Endothelial cell of umbilical vein (primary cell): ENCODE measurements around the gene CLDN6. TPM values are rescaled to one million over a fixed set of nuclear protein-coding genes. Genes with fewer than 3 reads are reported as not detected.

Source experiments
- BruUV-seq: library from RNA; stranded (reverse); fragments of 400-500 nt; replicated peaks from 2 replicates; lab custom pipeline; 2021; lab: Mats Ljungman, UMichigan
- CTCF ChIA-PET: fragments of 300-600, 350-600 bp; sonication (Branson Sonifier 250); formaldehyde crosslinking; loops from one replicate; lab custom pipeline; 2021; ENCODE audit warnings: antibody characterized with exemption, inconsistent platforms; lab: Charles Lee
- POLR2A ChIA-PET: fragments of 300-600, 350-600 bp; sonication (Branson Sonifier 250); formaldehyde crosslinking; loops from one replicate; lab custom pipeline; 2021; ENCODE audit warnings: antibody characterized with exemption, inconsistent platforms; lab: Charles Lee
- DNase-seq: peaks from one replicate; pipeline ENCODE4 v3.0.0-alpha.2; 2011; ENCODE audit warnings: low read depth, low spot score
- FAIRE-seq: peaks from 2 replicates; lab custom pipeline; 2011; peaks lifted over from hg19 to GRCh38; lab: Jason Lieb, UNC
- H2AFZ ChIP-seq: 2 replicates; pipeline ENCODE4 v1.6.0; 2012; ENCODE audit warnings: low read depth, low read length, control low read depth, inconsistent platforms
- H3K27ac ChIP-seq: 2 replicates; pipeline ENCODE4 v1.5.1; 2011; ENCODE audit warnings: low read depth, mild to moderate bottlenecking, control low read depth, low read length, moderate library complexity; ENCODE audit not compliant: insufficient read depth
- H3K27me3 ChIP-seq, 2 experiments: 2 replicates each; pipeline versions ENCODE4 v1.6.0 to v1.6.1; 2011; ENCODE audit warnings: low read length in 2 of 2, mixed read lengths in 1 of 2; ENCODE audit not compliant: control insufficient read depth in 2 of 2, insufficient read depth in 2 of 2
- H3K36me3 ChIP-seq, 2 experiments: 2 replicates in 1 of 2; 3 replicates in 1 of 2; pipeline ENCODE4 v1.5.1; 2011; ENCODE audit warnings: low read length in 2 of 2, mild to moderate bottlenecking in 1 of 2, moderate library complexity in 1 of 2; ENCODE audit not compliant: control insufficient read depth in 2 of 2, insufficient read depth in 2 of 2; ENCODE audit errors: extremely low read depth in 1 of 2
- H3K4me1 ChIP-seq: 3 replicates; pipeline ENCODE4 v1.5.1; 2011; ENCODE audit warnings: mild to moderate bottlenecking, low read length; ENCODE audit not compliant: control insufficient read depth, insufficient read depth; ENCODE audit errors: extremely low read depth
- H3K4me2 ChIP-seq: 2 replicates; pipeline ENCODE4 v1.6.1; 2011; ENCODE audit warnings: low read length, control low read depth, mixed read lengths; ENCODE audit not compliant: insufficient read depth
- H3K4me3 ChIP-seq, 3 experiments: fragments of 200-600 bp in 1 of 3; sonication (generic), shearing (Covaris generic) in 1 of 3; replicated peaks in 1 of 3; 2 replicates each; pipeline ENCODE4 v1.5.1; 2011 to 2016; ENCODE audit warnings: control low read depth in 3 of 3, low read length in 3 of 3, mild to moderate bottlenecking in 2 of 3, inconsistent platforms in 1 of 3, low read depth in 1 of 3, moderate library complexity in 1 of 3; ENCODE audit not compliant: insufficient read depth in 1 of 3
- H3K79me2 ChIP-seq: 2 replicates; pipeline ENCODE4 v1.6.0; 2012; ENCODE audit warnings: low read length, inconsistent platforms; ENCODE audit not compliant: control insufficient read depth, insufficient read depth
- H3K9ac ChIP-seq: replicated peaks from 2 replicates; pipeline ENCODE3; 2011; ENCODE audit warnings: low read length, control low read depth; ENCODE audit not compliant: insufficient read depth; ENCODE audit errors: extremely low read depth
- H3K9me1 ChIP-seq: replicated peaks from 3 replicates; pipeline ENCODE4 v1.6.0; 2011; ENCODE audit warnings: mild to moderate bottlenecking, low read length; ENCODE audit not compliant: control insufficient read depth, insufficient read depth; ENCODE audit errors: extremely low read depth
- H3K9me3 ChIP-seq: replicated peaks from 2 replicates; pipeline ENCODE4 v1.5.1; 2012; ENCODE audit warnings: low read length, inconsistent platforms; ENCODE audit not compliant: control insufficient read depth, insufficient read depth
- H4K20me1 ChIP-seq: replicated peaks from 2 replicates; pipeline ENCODE3; 2011; ENCODE audit warnings: mild to moderate bottlenecking, low read length; ENCODE audit not compliant: control insufficient read depth, insufficient read depth; ENCODE audit errors: extremely low read depth
- CTCF ChIP-seq, 2 donors: IDR thresholded peaks; 1 replicate in 1 of 2; 2 replicates in 1 of 2; pipeline ENCODE4 v1.5.1; 2011; ENCODE audit warnings: low read length in 2 of 2, mild to moderate bottlenecking in 2 of 2, moderate library complexity in 2 of 2, control low read depth in 1 of 2, inconsistent platforms in 1 of 2, low read depth in 1 of 2; ENCODE audit not compliant: insufficient read depth in 1 of 2; ENCODE audit errors: extremely low read depth in 1 of 2
- EZH2 ChIP-seq: IDR thresholded peaks from 2 replicates; pipeline ENCODE4 v1.6.1; 2012; ENCODE audit warnings: borderline replicate concordance, low read depth, mild to moderate bottlenecking, moderate library complexity, low read length, inconsistent platforms; ENCODE audit not compliant: severe bottlenecking
- FOS ChIP-seq: IDR thresholded peaks from 2 replicates; pipeline ENCODE4 v1.6.1; 2011; ENCODE audit warnings: mild to moderate bottlenecking, low read length, moderate library complexity, borderline replicate concordance; ENCODE audit not compliant: insufficient read depth
- GATA2 ChIP-seq: IDR thresholded peaks from 2 replicates; pipeline ENCODE4 v1.7.0; 2011; ENCODE audit warnings: low read depth, mild to moderate bottlenecking, moderate library complexity, mixed read lengths, low read length; ENCODE audit not compliant: insufficient read length, insufficient read depth
- JUN ChIP-seq: IDR thresholded peaks from 2 replicates; pipeline ENCODE4 v1.6.1; 2011; ENCODE audit warnings: borderline replicate concordance, low read depth; ENCODE audit not compliant: insufficient read length, insufficient read depth
- MYC ChIP-seq: IDR thresholded peaks from one replicate; pipeline ENCODE4 v1.6.1; 2011; ENCODE audit warnings: mild to moderate bottlenecking, low read depth, low read length
- POLR2A ChIP-seq: IDR thresholded peaks from 2 replicates; pipeline ENCODE4 v1.6.1; 2012; ENCODE audit warnings: low read depth, mild to moderate bottlenecking, control low read depth, low read length
- POLR2AphosphoS5 ChIP-seq: IDR thresholded peaks from 2 replicates; pipeline ENCODE4 v1.6.1; 2012; ENCODE audit warnings: low read depth, mild to moderate bottlenecking, control low read depth, low read length, moderate library complexity; ENCODE audit not compliant: insufficient read depth
- dilution Hi-C: fragments of 300-500 bp; cut with MboI; formaldehyde crosslinking; loops from one replicate; pipeline ENCODE4 v1.15.0; 2019; ENCODE audit warnings: low sequenced_read_pairs; ENCODE audit not compliant: extremely low pct_ligation_motif_present
- intact Hi-C: fragments of 100-400 bp; cut with micrococcal nuclease; formaldehyde crosslinking; loops from one replicate; pipeline ENCODE4 v1.10.0; 2022
- polyA plus RNA-seq, 4 experiments: library from polyadenylated mRNA; depleted of rRNA in 3 of 4; stranded (reverse) in 3 of 4; unstranded in 1 of 4; fragments of >200 nt; gene quantifications; 2 replicates each; pipeline versions ENCODE4 v1.2.1 to v1.2.3, GENCODE V29; 2011 to 2012; ENCODE audit warnings: missing spikeins in 1 of 4
- total RNA-seq: library from RNA; stranded (reverse); gene quantifications from 2 replicates; pipeline ENCODE4 v1.2.3, GENCODE V29; 2021
- TF ChIP-seq, protein P1 (sequence below): IDR thresholded peaks from 2 replicates; pipeline ENCODE4 v1.6.1; 2011; ENCODE audit not compliant: insufficient read depth, insufficient read length

CLDN6 gene
- total and polyA plus RNA-seq, 2 donors (not counting 3 experiments of a cell fraction or from before 2014, with no cell fraction given), result 0.28 TPM; not detected in 1

DNA sequence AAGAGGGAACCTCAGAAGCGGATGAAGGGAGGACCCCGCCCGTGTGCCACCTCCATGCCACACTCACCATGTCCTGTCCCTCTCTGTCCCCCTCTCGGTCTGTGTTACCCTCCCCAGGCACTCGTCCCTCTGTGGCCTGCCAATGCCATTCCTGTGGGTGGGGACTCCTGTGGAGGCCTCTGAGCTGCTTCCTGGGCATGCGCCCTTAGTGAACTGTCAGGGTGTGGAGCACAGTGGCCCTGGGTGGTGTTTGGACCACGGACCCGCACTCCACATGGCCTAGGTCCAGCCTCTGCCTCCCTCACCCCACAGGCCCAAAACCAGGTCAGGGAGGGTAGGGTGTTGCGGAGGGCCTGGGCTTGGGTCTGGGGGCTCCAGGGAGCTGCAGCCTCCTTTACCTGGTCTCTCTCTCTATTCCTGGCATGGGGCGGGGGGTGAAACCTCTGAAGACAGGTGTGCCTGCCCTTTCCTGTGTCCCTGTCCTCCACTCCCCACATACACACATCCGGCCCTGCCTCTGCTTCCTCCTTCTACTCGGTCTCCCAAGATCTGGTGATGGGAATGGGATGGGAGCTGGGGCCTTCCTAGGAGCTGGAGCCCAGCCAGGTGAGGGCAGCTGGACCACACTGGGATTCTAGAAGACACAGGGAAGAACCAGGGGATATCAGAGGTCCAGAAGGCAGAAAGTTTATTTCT, 26.3 kb downstream of the CLDN6 start:
- Histone ChIP-seq H3K9ac (no peak overlapping the region), H3K27me3 (peaks cover 0 to 5% of the 10 kb centered on the region in 2 experiments), H3K36me3 (no peaks in the 10 kb centered on the region), H3K79me2 (no peaks in the 10 kb centered on the region), H2AFZ (no peak overlapping the region), H4K20me1 (no peaks in the 10 kb centered on the region), H3K4me2 (no peak overlapping the region), H3K4me3 (no peak overlapping the region), H3K4me1 (no peaks in the 10 kb centered on the region), H3K9me1 (no peaks in the 10 kb centered on the region), H3K9me3 (no peaks in the 10 kb centered on the region), H3K27ac (no peak overlapping the region)
- BruUV-seq, result no TSS peak
- DNase-seq, result no peak
- CTCF ChIA-PET, result interaction anchor here (0.9 to 1.0 kb wide), 3 partner anchors 9 to 40 kb away, joined by 3 to 4 read pairs (median 3); no protein-coding TSS in a partner anchor
- dilution Hi-C loops (no loop called here), intact Hi-C loops (no loop called here)
- no peak for FAIRE-seq
- TF ChIP-seq EZH2, result no peak
- no peak for TF ChIP-seq FOS
- TF ChIP-seq POLR2A, result no peak
- TF ChIP-seq MYC, result no peak
- TF ChIP-seq POLR2AphosphoS5, result no peak
- no peak for TF ChIP-seq GATA2
- TF ChIP-seq CTCF (IDR thresholded peaks at IDR 0.05; ENCODE audit: extremely low read depth in 1 of 2, insufficient read depth in 1 of 2, low read depth in 1 of 2, low read length in 2 of 2), result no peak
- TF ChIP-seq JUN, result no peak
- TF ChIP-seq, protein P1, sequence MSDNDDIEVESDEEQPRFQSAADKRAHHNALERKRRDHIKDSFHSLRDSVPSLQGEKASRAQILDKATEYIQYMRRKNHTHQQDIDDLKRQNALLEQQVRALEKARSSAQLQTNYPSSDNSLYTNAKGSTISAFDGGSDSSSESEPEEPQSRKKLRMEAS, result no peak
- POLR2A ChIA-PET, result no interaction called here
